Tibial nerve (tissue), 4 donors: Measurements from ENCODE around the gene LRRC31. TPM values are rescaled to one million over a fixed set of nuclear protein-coding genes. Genes with fewer than 3 reads are reported as not detected.

ENCODE experiments used
- DNase-seq, 2 donors: peaks; one replicate each; pipeline ENCODE4 v3.0.0-alpha.2; 2019; ENCODE audit warnings: low spot score in 2 of 2
- H3K27ac ChIP-seq, 4 donors: fragments of 200-600 bp; sonication (generic) in 3 of 4; one replicate each; pipeline ENCODE4 v1.5.1; 2017 to 2019; ENCODE audit warnings: mild to moderate bottlenecking in 1 of 4
- H3K27me3 ChIP-seq, 2 donors: fragments of 200-600 bp; sonication (generic) in 1 of 2; one replicate each; pipeline versions ENCODE4 v1.5.1 to v1.6.0; 2017 to 2019
- H3K36me3 ChIP-seq, 3 donors: fragments of 200-600 bp; sonication (generic); one replicate each; pipeline ENCODE4 v1.5.1; 2018 to 2019
- H3K4me1 ChIP-seq, 4 donors: fragments of 200-600 bp; sonication (generic) in 3 of 4; one replicate each; pipeline ENCODE4 v1.5.1; 2017 to 2019
- H3K4me3 ChIP-seq, 4 donors: fragments of 200-600 bp; sonication (generic) in 3 of 4; one replicate each; pipeline ENCODE4 v1.5.1; 2017 to 2019; ENCODE audit warnings: mild to moderate bottlenecking in 1 of 4, moderate library complexity in 1 of 4
- H3K9me3 ChIP-seq, 4 donors: fragments of 200-600 bp; sonication (generic) in 3 of 4; one replicate each; pipeline ENCODE4 v1.5.1; 2017 to 2019
- EP300 ChIP-seq, 2 donors: sonication (generic); formaldehyde crosslinking; IDR thresholded peaks; one replicate each; pipeline ENCODE4 v1.6.1; 2017; ENCODE audit warnings: antibody characterized with exemption in 2 of 2, mild to moderate bottlenecking in 1 of 2
- POLR2A ChIP-seq, 2 donors: fragments of 450-650 bp; IDR thresholded peaks; one replicate each; pipeline ENCODE4 v1.6.1; 2017; ENCODE audit warnings: antibody characterized with exemption in 2 of 2, mild to moderate bottlenecking in 2 of 2, moderate library complexity in 2 of 2
- WGBS, 2 donors: methylation state at CpG; one replicate each; pipeline ENCODE4 v1.1.5; 2018; 5-methylcytosine and 5-hydroxymethylcytosine counted together
- total RNA-seq, 4 donors: library from RNA; depleted of rRNA; stranded (reverse); fragments of >200 nt; gene quantifications; one replicate each; pipeline ENCODE4 v1.1.0, GENCODE V29; 2016
- TF ChIP-seq, protein P1 (sequence below), 5 experiments: fragments of 200-600 bp in 3 of 5; fragments of 450-650 bp in 2 of 5; sonication (generic) in 3 of 5; IDR thresholded peaks; one replicate each; pipeline ENCODE4 v1.5.1; 2016 to 2019; ENCODE audit warnings: antibody characterized with exemption in 5 of 5, mild to moderate bottlenecking in 3 of 5, moderate library complexity in 2 of 5

LRRC31 gene
- total RNA-seq, 4 donors from 2014 or later, result not detected

DNA sequence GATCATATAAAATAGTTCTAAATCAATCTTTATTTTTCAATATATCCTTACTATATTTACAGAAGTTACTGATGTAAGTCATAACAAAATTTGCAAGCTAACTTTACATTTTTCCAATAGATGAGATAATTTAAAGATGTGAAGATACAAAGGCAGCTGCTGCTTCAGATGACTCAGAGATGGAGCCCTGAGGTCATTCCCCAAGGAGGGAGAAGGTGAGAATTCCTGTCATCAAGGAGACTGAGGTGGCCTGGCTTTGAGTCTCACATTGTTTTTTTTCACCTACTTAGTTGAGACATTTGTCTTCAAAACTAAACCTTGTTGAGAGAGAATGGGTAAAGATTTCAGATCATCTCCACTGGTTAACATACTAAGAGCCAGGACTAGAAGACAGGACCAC lies 37.7 kb upstream of the LRRC31 start:
- Histone ChIP-seq H3K36me3 (no peaks in the 10 kb centered on the region), H3K27me3 (no peaks in the 10 kb centered on the region), H3K27ac (no peak overlapping the region), H3K4me1 (peaks cover 0 to 6% (median 0%) of the 10 kb centered on the region in 4 donors), H3K4me3 (no peak overlapping the region), H3K9me3 (peaks cover 0 to under 1% (median 0%) of the 10 kb centered on the region in 4 donors)
- no peak for DNase-seq
- no peak for TF ChIP-seq EP300 (IDR thresholded peaks at IDR 0.05)

DNA sequence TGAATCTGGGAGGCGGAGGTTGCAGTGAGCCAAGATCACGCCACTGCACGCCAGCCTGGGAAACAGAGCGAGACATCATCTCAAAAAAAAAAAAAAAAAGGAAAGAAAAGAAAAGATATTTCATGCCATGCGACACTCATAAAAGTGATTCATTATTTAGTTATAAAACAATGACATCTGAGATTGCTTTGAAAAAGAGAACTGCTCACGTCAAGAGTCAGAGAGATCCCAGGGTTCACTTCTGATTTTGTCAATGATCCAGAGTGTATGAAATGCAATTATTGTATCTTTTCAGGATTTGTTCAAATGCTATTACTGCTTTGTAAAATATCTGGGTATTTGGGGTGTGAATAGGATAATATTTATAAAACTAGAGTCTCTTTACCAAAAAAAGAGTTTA lies 35.7 kb upstream of the LRRC31 start:
- 56 to 63% methylated on average over 6 of the region's 6 CpGs for WGBS, 2 donors
- TF ChIP-seq POLR2A (IDR thresholded peaks at IDR 0.05) (no peak), EP300 (IDR thresholded peaks at IDR 0.05) (no peak)
- TF ChIP-seq, protein P1, sequence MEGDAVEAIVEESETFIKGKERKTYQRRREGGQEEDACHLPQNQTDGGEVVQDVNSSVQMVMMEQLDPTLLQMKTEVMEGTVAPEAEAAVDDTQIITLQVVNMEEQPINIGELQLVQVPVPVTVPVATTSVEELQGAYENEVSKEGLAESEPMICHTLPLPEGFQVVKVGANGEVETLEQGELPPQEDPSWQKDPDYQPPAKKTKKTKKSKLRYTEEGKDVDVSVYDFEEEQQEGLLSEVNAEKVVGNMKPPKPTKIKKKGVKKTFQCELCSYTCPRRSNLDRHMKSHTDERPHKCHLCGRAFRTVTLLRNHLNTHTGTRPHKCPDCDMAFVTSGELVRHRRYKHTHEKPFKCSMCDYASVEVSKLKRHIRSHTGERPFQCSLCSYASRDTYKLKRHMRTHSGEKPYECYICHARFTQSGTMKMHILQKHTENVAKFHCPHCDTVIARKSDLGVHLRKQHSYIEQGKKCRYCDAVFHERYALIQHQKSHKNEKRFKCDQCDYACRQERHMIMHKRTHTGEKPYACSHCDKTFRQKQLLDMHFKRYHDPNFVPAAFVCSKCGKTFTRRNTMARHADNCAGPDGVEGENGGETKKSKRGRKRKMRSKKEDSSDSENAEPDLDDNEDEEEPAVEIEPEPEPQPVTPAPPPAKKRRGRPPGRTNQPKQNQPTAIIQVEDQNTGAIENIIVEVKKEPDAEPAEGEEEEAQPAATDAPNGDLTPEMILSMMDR (IDR thresholded peaks at IDR 0.05), result no peak
- Histone ChIP-seq H3K36me3 (no peaks in the 10 kb centered on the region), H3K4me3 (no peak overlapping the region), H3K27me3 (no peaks in the 10 kb centered on the region), H3K4me1 (peaks cover 0 to 6% (median 0%) of the 10 kb centered on the region in 4 donors), H3K27ac (no peak overlapping the region), H3K9me3 (peaks cover 0 to 21% (median 4%) of the 10 kb centered on the region in 4 donors)
- no peak for DNase-seq

DNA sequence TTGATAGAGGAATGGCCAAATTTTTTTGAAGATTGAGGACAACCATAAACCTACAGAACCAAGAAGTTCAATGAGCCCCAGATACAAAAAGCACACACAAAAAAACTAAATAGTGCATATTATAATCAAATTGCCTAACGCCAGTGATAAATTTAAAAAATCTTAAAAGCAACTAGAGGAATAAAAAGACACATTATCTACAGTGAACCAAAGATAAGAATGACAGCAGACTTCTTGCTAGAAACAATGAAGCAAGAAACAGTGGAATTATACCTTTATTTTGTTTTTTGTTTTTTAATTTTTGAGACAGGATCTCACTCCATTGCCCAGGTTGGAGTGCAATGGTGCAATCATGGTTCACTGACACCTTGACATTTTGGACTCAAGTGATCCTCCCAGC lies 31.7 kb upstream of the LRRC31 start:
- 93 to 97% methylated on average over 1 of the region's 1 CpG for WGBS, 2 donors
- Histone ChIP-seq H3K27ac (no peak overlapping the region), H3K4me1 (peaks cover 0 to 6% (median 0%) of the 10 kb centered on the region in 4 donors), H3K36me3 (no peaks in the 10 kb centered on the region), H3K4me3 (no peak overlapping the region), H3K9me3 (peaks cover 0 to 29% (median 4%) of the 10 kb centered on the region in 4 donors), H3K27me3 (no peaks in the 10 kb centered on the region)
- no peak for DNase-seq
- TF ChIP-seq, protein P1 (IDR thresholded peaks at IDR 0.05), result no peak
- TF ChIP-seq POLR2A (IDR thresholded peaks at IDR 0.05), result no peak
- no peak for TF ChIP-seq EP300 (IDR thresholded peaks at IDR 0.05)

DNA sequence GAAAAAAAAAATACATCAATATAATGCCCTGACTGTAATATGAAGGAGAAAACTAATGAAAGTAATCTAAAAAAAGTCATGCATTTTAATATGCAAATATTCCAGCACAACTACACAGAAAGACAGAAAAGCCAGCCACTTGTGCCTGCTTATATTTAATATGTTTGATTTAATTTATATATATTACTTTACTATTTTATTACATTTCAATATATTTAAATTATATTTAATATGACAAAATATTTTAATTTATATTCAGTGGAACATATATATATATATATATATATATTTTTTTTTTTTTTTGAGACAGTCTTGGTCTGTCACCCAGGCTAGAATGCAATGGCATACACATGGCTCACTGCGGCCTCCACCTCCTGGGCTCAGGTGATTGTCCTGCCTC lies 27.5 kb upstream of the LRRC31 start:
- Histone ChIP-seq H3K27me3 (no peaks in the 10 kb centered on the region), H3K27ac (no peak overlapping the region), H3K4me3 (no peak overlapping the region), H3K36me3 (no peaks in the 10 kb centered on the region), H3K4me1 (no peaks in the 10 kb centered on the region), H3K9me3 (peaks cover 0 to 27% (median 4%) of the 10 kb centered on the region in 4 donors)
- WGBS, 2 donors, result 93 to 95% methylated on average over 1 of the region's 1 CpG
- TF ChIP-seq, protein P1 (IDR thresholded peaks at IDR 0.05), result no peak
- no peak for TF ChIP-seq POLR2A (IDR thresholded peaks at IDR 0.05)
- DNase-seq, result no peak

DNA sequence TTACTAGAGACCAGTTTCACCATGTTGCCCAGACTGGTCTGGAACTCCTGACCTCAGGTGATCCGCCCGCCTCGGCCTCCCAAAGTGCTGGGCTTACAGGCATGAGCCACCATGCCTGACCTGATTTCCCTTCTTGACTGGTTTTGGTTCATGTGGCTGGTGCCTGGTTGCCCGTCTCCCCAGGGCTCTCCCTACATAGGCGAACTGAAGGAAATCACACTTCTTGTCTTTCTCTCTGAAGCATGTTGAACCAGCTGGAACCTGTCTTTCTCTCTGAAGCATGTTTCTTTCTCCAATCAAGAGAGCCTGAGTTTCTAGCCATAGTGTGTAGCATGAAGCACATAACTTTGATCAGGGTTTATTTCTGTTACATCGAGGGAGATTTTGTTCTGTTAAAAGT lies 25.3 kb upstream of the LRRC31 start:
- no peak for TF ChIP-seq EP300 (IDR thresholded peaks at IDR 0.05)
- TF ChIP-seq, protein P1 (IDR thresholded peaks at IDR 0.05), result no peak
- no peak for TF ChIP-seq POLR2A (IDR thresholded peaks at IDR 0.05)
- WGBS, 2 donors, result 76 to 79% methylated on average over 6 of the region's 6 CpGs
- H3K27ac ChIP-seq, result no peak overlapping the region
- DNase-seq, result no peak
- H3K27me3 ChIP-seq, result no peaks in the 10 kb centered on the region
- no peaks in the 10 kb centered on the region for H3K4me1 ChIP-seq
- H3K9me3 ChIP-seq, result peaks cover 0 to 5% (median 0%) of the 10 kb centered on the region in 4 donors
- no peak overlapping the region for H3K4me3 ChIP-seq
- H3K36me3 ChIP-seq, result no peaks in the 10 kb centered on the region

DNA sequence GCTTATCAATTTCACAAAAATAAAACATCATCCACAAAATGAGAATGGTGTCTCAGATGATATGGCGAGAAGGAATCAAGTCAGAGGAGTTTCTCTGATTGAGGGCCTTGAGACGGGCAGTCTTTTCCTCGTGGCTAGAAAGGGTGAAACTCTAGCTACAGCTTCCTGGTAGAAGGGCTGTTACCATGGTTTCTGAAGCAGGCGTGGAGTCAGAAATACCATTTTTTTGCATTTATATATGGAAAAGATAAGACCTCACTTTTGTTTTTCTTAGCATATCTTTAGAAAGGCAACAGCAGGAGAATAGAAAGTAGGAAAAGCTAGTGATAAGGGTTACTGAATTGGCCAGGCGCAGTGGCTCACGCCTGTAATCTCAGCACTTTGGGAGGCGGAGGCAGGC lies 24.4 kb upstream of the LRRC31 start:
- Histone ChIP-seq H3K4me1 (no peaks in the 10 kb centered on the region), H3K27me3 (no peaks in the 10 kb centered on the region), H3K9me3 (no peaks in the 10 kb centered on the region), H3K36me3 (no peaks in the 10 kb centered on the region), H3K27ac (no peak overlapping the region), H3K4me3 (no peak overlapping the region)
- no peak for TF ChIP-seq EP300 (IDR thresholded peaks at IDR 0.05)
- no peak for TF ChIP-seq POLR2A (IDR thresholded peaks at IDR 0.05)
- TF ChIP-seq, protein P1 (IDR thresholded peaks at IDR 0.05), result no peak
- no peak for DNase-seq
- WGBS, 2 donors, result 68 to 69% methylated on average over 7 of the region's 7 CpGs
